ENCODE results near the gene ASIC4.

The ASIC4 gene

GRCh38 chr2:219524817-219525216, 10.5 kb downstream of the ASIC4 start:
- no peak for DNase-seq (ENCODE audit: low read depth)
- H3K4me3 ChIP-seq (ENCODE audit: low read depth, low read length) = no peak overlapping the region
- TF ChIP-seq CTCF (IDR thresholded peaks at IDR 0.05; ENCODE audit: control insufficient read depth, extremely low read depth, insufficient read depth) = no peak

- no peak overlapping the region for H3K4me3 ChIP-seq (ENCODE audit: low read depth, low read length)
- no peak for DNase-seq (ENCODE audit: low read depth)
- TF ChIP-seq CTCF (IDR thresholded peaks at IDR 0.05; ENCODE audit: control insufficient read depth, extremely low read depth, insufficient read depth) = no peak
Observed at GRCh38 chr2:219525533-219526232, 11.4 kb downstream of the ASIC4 start.

- no peak for DNase-seq (ENCODE audit: low read depth)
- no peak for TF ChIP-seq CTCF (IDR thresholded peaks at IDR 0.05; ENCODE audit: control insufficient read depth, extremely low read depth, insufficient read depth)
- H3K4me3 ChIP-seq (ENCODE audit: low read depth, low read length) = no peak overlapping the region
Observed at GRCh38 chr2:219526320-219527075, 12.2 kb downstream of the ASIC4 start.

- DNase-seq (ENCODE audit: low read depth) = no peak
- TF ChIP-seq CTCF (IDR thresholded peaks at IDR 0.05; ENCODE audit: control insufficient read depth, extremely low read depth, insufficient read depth) = no peak
- H3K4me3 ChIP-seq (ENCODE audit: low read depth, low read length) = no peak overlapping the region
Observed at GRCh38 chr2:219527076-219527394, 12.8 kb downstream of the ASIC4 start.

- DNase-seq (ENCODE audit: low read depth) = no peak
- no peak for TF ChIP-seq CTCF (IDR thresholded peaks at IDR 0.05; ENCODE audit: control insufficient read depth, extremely low read depth, insufficient read depth)
- H3K4me3 ChIP-seq (ENCODE audit: low read depth, low read length) = no peak overlapping the region
Observed at GRCh38 chr2:219527472-219527871, 13.2 kb downstream of the ASIC4 start.

GRCh38 chr2:219530048-219530963, 16.0 kb downstream of the ASIC4 start:
- no peak overlapping the region for H3K4me3 ChIP-seq (ENCODE audit: low read depth, low read length)
- TF ChIP-seq CTCF (IDR thresholded peaks at IDR 0.05; ENCODE audit: control insufficient read depth, extremely low read depth, insufficient read depth) = peak; percentile 91
- DNase-seq (ENCODE audit: low read depth) = no peak

Data from LNCaP clone FGC (cell line).